Liver (tissue), 9 donors: ENCODE results near the gene LHPP. TPM values are rescaled to one million over a fixed set of nuclear protein-coding genes. Genes with fewer than 3 reads are reported as not detected.

Experiments used
- DNase-seq: peaks from one replicate; pipeline ENCODE4 v3.0.0-alpha.2; 2017; ENCODE audit warnings: low spot score
- H3K27ac ChIP-seq, 2 donors: one replicate each; pipeline ENCODE4 v1.7.0; 2013; ENCODE audit warnings: inconsistent platforms in 2 of 2, low read length in 2 of 2, control low read depth in 1 of 2, low read depth in 1 of 2, mild to moderate bottlenecking in 1 of 2
- H3K27me3 ChIP-seq, 4 donors: one replicate each; pipeline versions ENCODE4 v1.6.1 to v1.7.0; 2013; ENCODE audit warnings: low read length in 3 of 4, inconsistent platforms in 1 of 4, mild to moderate bottlenecking in 1 of 4, moderate library complexity in 1 of 4; ENCODE audit not compliant: control insufficient read depth in 4 of 4, insufficient read depth in 4 of 4
- H3K36me3 ChIP-seq, 4 donors: one replicate each; pipeline versions ENCODE4 v1.6.1 to v1.7.0; 2013; ENCODE audit warnings: low read length in 3 of 4, mild to moderate bottlenecking in 3 of 4, low read depth in 1 of 4, moderate library complexity in 1 of 4; ENCODE audit not compliant: control insufficient read depth in 4 of 4, insufficient read depth in 3 of 4
- H3K4me1 ChIP-seq, 4 donors: one replicate each; pipeline versions ENCODE4 v1.6.1 to v1.7.0; 2013; ENCODE audit warnings: low read length in 3 of 4, mild to moderate bottlenecking in 3 of 4, moderate library complexity in 1 of 4; ENCODE audit not compliant: control insufficient read depth in 4 of 4, insufficient read depth in 4 of 4
- H3K4me3 ChIP-seq, 3 donors: one replicate each; pipeline versions ENCODE4 v1.6.1 to v1.7.0; 2013; ENCODE audit warnings: low read length in 3 of 3, control low read depth in 1 of 3, low read depth in 1 of 3, mild to moderate bottlenecking in 1 of 3
- H3K9ac ChIP-seq, 2 donors: one replicate each; pipeline ENCODE4 v1.7.0; 2013; ENCODE audit warnings: low read length in 2 of 2, mild to moderate bottlenecking in 2 of 2, moderate library complexity in 2 of 2, control low read depth in 1 of 2, low read depth in 1 of 2
- H3K9me3 ChIP-seq, 4 donors: one replicate each; pipeline versions ENCODE4 v1.6.1 to v1.7.0; 2013; ENCODE audit warnings: low read length in 3 of 4; ENCODE audit not compliant: control insufficient read depth in 4 of 4
- ATF3 ChIP-seq: IDR thresholded peaks from 2 replicates; pipeline ENCODE4 v1.6.1; 2016; ENCODE audit warnings: antibody characterized with exemption
- CTCF ChIP-seq: fragments of 150-350 bp; IDR thresholded peaks from 2 replicates; pipeline ENCODE4 v1.5.1; 2017; ENCODE audit warnings: improper control_type of control experiment, low read depth, low read length; ENCODE audit not compliant: missing input control
- EGR1 ChIP-seq, 2 donors: IDR thresholded peaks; 2 replicates each; pipeline ENCODE4 v1.6.1; 2016 to 2018; ENCODE audit warnings: antibody characterized with exemption in 2 of 2, low read depth in 2 of 2
- FOXA2 ChIP-seq: IDR thresholded peaks from 2 replicates; pipeline ENCODE4 v1.6.1; 2016; ENCODE audit warnings: antibody characterized with exemption
- GABPA ChIP-seq, 2 donors: IDR thresholded peaks in 1 of 2; conservative IDR thresholded peaks in 1 of 2; 2 replicates each; pipeline ENCODE4 v1.6.1; 2016; ENCODE audit warnings: antibody characterized with exemption in 2 of 2, mild to moderate bottlenecking in 1 of 2, moderate library complexity in 1 of 2
- HNF4A ChIP-seq, 2 donors: conservative IDR thresholded peaks; 2 replicates each; pipeline ENCODE4 v1.6.1; 2016; ENCODE audit warnings: antibody characterized with exemption in 2 of 2, mild to moderate bottlenecking in 2 of 2
- HNF4G ChIP-seq: IDR thresholded peaks from 2 replicates; pipeline ENCODE4 v1.6.1; 2016; ENCODE audit warnings: antibody characterized with exemption
- JUND ChIP-seq, 2 donors: IDR thresholded peaks; 2 replicates each; pipeline ENCODE4 v1.6.1; 2016; ENCODE audit warnings: antibody characterized with exemption in 2 of 2
- MAX ChIP-seq: IDR thresholded peaks from 2 replicates; pipeline ENCODE4 v1.6.1; 2016; ENCODE audit warnings: antibody characterized with exemption
- NR2F2 ChIP-seq: IDR thresholded peaks from 2 replicates; pipeline ENCODE4 v1.6.1; 2016; ENCODE audit warnings: antibody characterized with exemption
- RAD21 ChIP-seq, 2 donors: IDR thresholded peaks; 2 replicates each; pipeline ENCODE4 v1.6.1; 2016; ENCODE audit warnings: antibody characterized with exemption in 2 of 2, mild to moderate bottlenecking in 2 of 2
- REST ChIP-seq: IDR thresholded peaks from 2 replicates; pipeline ENCODE4 v1.6.1; 2016; ENCODE audit warnings: antibody characterized with exemption, mild to moderate bottlenecking
- RXRA ChIP-seq, 2 donors: IDR thresholded peaks; 2 replicates each; pipeline ENCODE4 v1.6.1; 2017 to 2018; ENCODE audit warnings: antibody characterized with exemption in 2 of 2, mild to moderate bottlenecking in 1 of 2
- SP1 ChIP-seq: IDR thresholded peaks from 2 replicates; pipeline ENCODE4 v1.6.1; 2018; ENCODE audit warnings: antibody characterized with exemption, mild to moderate bottlenecking
- TAF1 ChIP-seq: conservative IDR thresholded peaks from 2 replicates; pipeline ENCODE4 v1.6.1; 2016; ENCODE audit warnings: antibody characterized with exemption, mild to moderate bottlenecking
- ZBTB33 ChIP-seq: IDR thresholded peaks from 2 replicates; pipeline ENCODE4 v1.6.1; 2016; ENCODE audit warnings: antibody characterized with exemption
- WGBS: extraction: QIAGEN DNeasy Blood & Tissue Kit; methylation state at CpG from one replicate; pipeline ENCODE4 v1.1.7; 2013; 5-methylcytosine and 5-hydroxymethylcytosine counted together
- polyA plus RNA-seq, 2 donors: library from polyadenylated mRNA; stranded (reverse) in 1 of 2; unstranded in 1 of 2; fragments of 200-250 nt in 1 of 2; fragments of >200 nt in 1 of 2; fragmentation: Nextera tagmentation in 1 of 2; extraction: Ambion mirVana in 1 of 2; gene quantifications; one replicate each; pipeline versions ENCODE4 v1.2.1 to v1.2.3, GENCODE V29; 2013 to 2015
- total RNA-seq, 2 donors: library from RNA; depleted of rRNA; stranded (reverse); fragments of >200 nt; gene quantifications; one replicate each; pipeline ENCODE4 v1.2.3, GENCODE V29; 2014
- donor health status: healthy.
- donor health status: healthy.
- donor health status: healthy.
- donor health status: healthy.
- donor health status: healthy.

The LHPP gene
- total and polyA plus RNA-seq, 4 donors, result 15.9 to 39.9 (median 26.2) TPM

GRCh38 chr10:124486635-124487034 lies 25.0 kb downstream of the LHPP start:
- no peak for TF ChIP-seq EGR1 (IDR thresholded peaks at IDR 0.05; ENCODE audit: low read depth in 2 of 2)
- no peak for TF ChIP-seq MAX

GRCh38 chr10:124491105-124491504 lies 29.5 kb downstream of the LHPP start:
- Histone ChIP-seq H3K4me3 (no peak overlapping the region), H3K27me3 (no peaks in the 10 kb centered on the region), H3K27ac (no peak overlapping the region), H3K9me3 (no peaks in the 10 kb centered on the region), H3K9ac (no peak overlapping the region), H3K36me3 (peaks cover 2 to 11% (median 8%) of the 10 kb centered on the region in 4 donors), H3K4me1 (no peaks in the 10 kb centered on the region)
- DNase-seq, result no peak
- TF ChIP-seq EGR1 (IDR thresholded peaks at IDR 0.05; ENCODE audit: low read depth in 2 of 2) (no peak), ZBTB33 (no peak), HNF4A (conservative IDR thresholded peaks at IDR 0.05) (no peak), FOXA2 (no peak), CTCF (no peak), MAX (no peak), ATF3 (no peak), GABPA (IDR thresholded peaks at IDR 0.05 in 1 of 2, conservative IDR thresholded peaks at IDR 0.05 in 1 of 2) (no peak), TAF1 (no peak), RAD21 (IDR thresholded peaks at IDR 0.05) (no peak), REST (no peak), HNF4G (no peak), RXRA (IDR thresholded peaks at IDR 0.05) (no peak), NR2F2 (no peak), JUND (IDR thresholded peaks at IDR 0.05) (no peak), SP1 (no peak)
- WGBS, result 98% methylated on average over 9 of the region's 9 CpGs

More at GRCh38 chr10:124486635-124487034, 25.0 kb downstream of the LHPP start:
- WGBS, result 91% methylated on average over 6 of the region's 6 CpGs
- H3K4me3 ChIP-seq, result no peak overlapping the region
- no peak overlapping the region for H3K27ac ChIP-seq
- DNase-seq, result no peak
- H3K27me3 ChIP-seq, result no peaks in the 10 kb centered on the region
- H3K9ac ChIP-seq, result no peak overlapping the region
- no peaks in the 10 kb centered on the region for H3K9me3 ChIP-seq
- no peaks in the 10 kb centered on the region for H3K4me1 ChIP-seq
- peaks cover 2 to 11% (median 8%) of the 10 kb centered on the region in 4 donors for H3K36me3 ChIP-seq
